HCT116 (cell line): ENCODE results near the gene WDR48. TPM values are rescaled to one million over a fixed set of nuclear protein-coding genes. Genes with fewer than 3 reads are reported as not detected.

Experiments
- ATAC-seq: fragments of 200-7000 bp; cut with Tn5 transposase; 2 replicates; pipeline ENCODE4 v1.9.1; 2020; ENCODE audit warnings: mild to moderate bottlenecking, moderate library complexity
- BruUV-seq: library from RNA; stranded (reverse); fragments of 400-500 nt; replicated peaks from 2 replicates; lab custom pipeline; 2021; lab: Mats Ljungman, UMichigan
- CTCF ChIA-PET: fragments of 300-600 bp; sonication (Branson Sonifier 250); formaldehyde crosslinking; loops from one replicate; lab custom pipeline; 2021; ENCODE audit warnings: antibody characterized with exemption; lab: Charles Lee
- POLR2A ChIA-PET: fragments of 300-600, 350-600 bp; sonication (Branson Sonifier 250); formaldehyde crosslinking; loops from one replicate; lab custom pipeline; 2021; ENCODE audit warnings: antibody characterized with exemption; lab: Charles Lee
- RAD21 ChIA-PET, 2 experiments: fragments of 300-600 bp; sonication (Branson Sonifier 250); formaldehyde crosslinking; loops; one replicate each; lab custom pipeline; 2023; ENCODE audit warnings: low total read pairs in 2 of 2; ENCODE audit not compliant: uncharacterized antibody in 2 of 2, unreplicated experiment in 2 of 2, low non-redundant PET in 1 of 2; lab: Charles Lee
- DNase-seq: peaks from one replicate; pipeline ENCODE4 v3.0.0-alpha.2; 2010; ENCODE audit warnings: low read depth, low spot score
- H2AFZ ChIP-seq: fragments of 200-600 bp; shearing (Covaris generic), sonication (generic); 2 replicates; pipeline ENCODE4 v1.6.1; 2017; ENCODE audit warnings: low read depth, mixed run types, mixed read lengths, antibody characterized with exemption, low read length; ENCODE audit not compliant: poor library complexity, severe bottlenecking
- H3K27ac ChIP-seq: 2 replicates; pipeline ENCODE4 v1.5.1; 2012; ENCODE audit warnings: low read depth, low read length
- H3K27me3 ChIP-seq: fragments of 200-600 bp; sonication (generic); 2 replicates; pipeline ENCODE4 v1.6.1; 2016; ENCODE audit warnings: mixed run types, low read length, mixed read lengths; ENCODE audit not compliant: insufficient read depth
- H3K36me3 ChIP-seq, 2 experiments: fragments of 200-500 bp in 1 of 2; fragments of 200-600 bp in 1 of 2; sonication (Bioruptor generic) in 1 of 2; sonication (generic) in 1 of 2; 2 replicates each; pipeline versions ENCODE4 v1.5.1 to v1.6.1; 2014 to 2016; ENCODE audit warnings: low read length in 2 of 2, inconsistent platforms in 1 of 2, mixed read lengths in 1 of 2, mixed run types in 1 of 2; ENCODE audit not compliant: insufficient read depth in 2 of 2, control insufficient read depth in 1 of 2
- H3K4me1 ChIP-seq, 2 experiments: fragments of 200-600 bp in 1 of 2; sonication (generic) in 1 of 2; 2 replicates each; pipeline versions ENCODE4 v1.5.1 to v1.6.1; 2012 to 2017; ENCODE audit warnings: low read length in 2 of 2, inconsistent platforms in 1 of 2, mild to moderate bottlenecking in 1 of 2, mixed read lengths in 1 of 2, mixed run types in 1 of 2, moderate library complexity in 1 of 2; ENCODE audit not compliant: insufficient read depth in 2 of 2, control insufficient read depth in 1 of 2
- H3K4me2 ChIP-seq: fragments of 200-600 bp; sonication (generic); 2 replicates; pipeline ENCODE4 v1.6.1; 2017; ENCODE audit warnings: mixed run types, low read length, mixed read lengths
- H3K4me3 ChIP-seq, 2 experiments: fragments of 200-600 bp in 1 of 2; sonication (generic) in 1 of 2; replicated peaks in 1 of 2; 2 replicates each; pipeline ENCODE4 v1.5.1; 2011 to 2016; ENCODE audit warnings: low read length in 2 of 2, control low read depth in 1 of 2, low read depth in 1 of 2, mild to moderate bottlenecking in 1 of 2, mixed read lengths in 1 of 2, mixed run types in 1 of 2
- H3K79me2 ChIP-seq: fragments of 200-600 bp; sonication (generic); 2 replicates; pipeline ENCODE4 v1.6.1; 2017; ENCODE audit warnings: mild to moderate bottlenecking, mixed run types, low read length, moderate library complexity, mixed read lengths; ENCODE audit not compliant: insufficient read depth
- H3K9ac ChIP-seq: fragments of 200-600 bp; sonication (generic); 2 replicates; pipeline ENCODE4 v1.6.1; 2016; ENCODE audit warnings: low read length, mixed read lengths
- H3K9me2 ChIP-seq: fragments of 200-600 bp; sonication (generic), shearing (Covaris generic); 2 replicates; pipeline ENCODE4 v1.6.1; 2017; ENCODE audit warnings: mixed run types, mild to moderate bottlenecking, moderate library complexity; ENCODE audit not compliant: insufficient read depth
- H3K9me3 ChIP-seq, 2 experiments: fragments of 200-500 bp in 1 of 2; fragments of 200-600 bp in 1 of 2; sonication (Bioruptor generic) in 1 of 2; sonication (generic) in 1 of 2; 2 replicates each; pipeline ENCODE4 v1.6.1; 2014 to 2017; ENCODE audit warnings: low read length in 2 of 2, mixed read lengths in 2 of 2, inconsistent platforms in 1 of 2, low read depth in 1 of 2, mild to moderate bottlenecking in 1 of 2, mixed run types in 1 of 2, moderate library complexity in 1 of 2; ENCODE audit not compliant: control insufficient read depth in 1 of 2, insufficient read depth in 1 of 2
- H4K20me1 ChIP-seq: fragments of 200-600 bp; sonication (generic), shearing (Covaris generic); 2 replicates; pipeline ENCODE4 v1.6.1; 2017; ENCODE audit warnings: mixed run types, mild to moderate bottlenecking, moderate library complexity; ENCODE audit not compliant: insufficient read depth
- CBX3 ChIP-seq: IDR thresholded peaks from 2 replicates; pipeline ENCODE4 v1.6.1; 2012; ENCODE audit warnings: low read depth
- EGR1 ChIP-seq: IDR thresholded peaks from 2 replicates; pipeline ENCODE4 v1.6.1; 2012; ENCODE audit warnings: low read depth
- FOSL1 ChIP-seq: IDR thresholded peaks from 2 replicates; pipeline ENCODE4 v1.6.1; 2012; ENCODE audit warnings: low read depth
- POLR2AphosphoS5 ChIP-seq: IDR thresholded peaks from 2 replicates; pipeline ENCODE4 v1.6.1; 2011; ENCODE audit warnings: mild to moderate bottlenecking, low read depth, low read length, moderate library complexity
- RAD21 ChIP-seq: IDR thresholded peaks from 2 replicates; pipeline ENCODE4 v1.6.1; 2012; ENCODE audit warnings: low read depth, mild to moderate bottlenecking
- SIN3A ChIP-seq: IDR thresholded peaks from 2 replicates; pipeline ENCODE4 v1.6.1; 2012; ENCODE audit warnings: low read depth
- SP1 ChIP-seq: IDR thresholded peaks from 2 replicates; pipeline ENCODE4 v1.6.1; 2012; ENCODE audit warnings: low read depth
- SRF ChIP-seq: IDR thresholded peaks from 2 replicates; pipeline ENCODE4 v1.6.1; 2012; ENCODE audit warnings: low read depth
- YY1 ChIP-seq: IDR thresholded peaks from 2 replicates; pipeline ENCODE4 v1.6.1; 2011; ENCODE audit warnings: low read length, low read depth, moderate library complexity, mild to moderate bottlenecking; ENCODE audit not compliant: insufficient replicate concordance; ENCODE audit errors: extremely low read depth
- ZBTB33 ChIP-seq: IDR thresholded peaks from 2 replicates; pipeline ENCODE4 v1.6.1; 2011; ENCODE audit warnings: mild to moderate bottlenecking, low read length, moderate library complexity; ENCODE audit not compliant: insufficient replicate concordance; ENCODE audit errors: extremely low read depth
- ZFX ChIP-seq: fragments of 450-650 bp; IDR thresholded peaks from 2 replicates; pipeline ENCODE4 v1.6.1; 2017
- ZNF274 ChIP-seq: fragments of 200-500 bp; sonication (Bioruptor generic); IDR thresholded peaks from 2 replicates; pipeline ENCODE4 v1.6.1; 2014; ENCODE audit warnings: mild to moderate bottlenecking, low read depth, low read length, inconsistent platforms
- intact Hi-C: fragments of 100-400 bp; cut with micrococcal nuclease; formaldehyde crosslinking; loops from 2 replicates; pipeline ENCODE4 v1.10.0; 2022
- total RNA-seq: library from RNA; stranded (reverse); gene quantifications from one replicate; pipeline ENCODE4 v1.2.1, GENCODE V29; 2021; ENCODE audit not compliant: unreplicated experiment
- TF ChIP-seq, protein P1 (sequence below): IDR thresholded peaks from 2 replicates; pipeline ENCODE4 v1.6.1; 2012

Gene WDR48
- total RNA-seq, 1 experiment from 2014 or later: 35.6 TPM

DNA sequence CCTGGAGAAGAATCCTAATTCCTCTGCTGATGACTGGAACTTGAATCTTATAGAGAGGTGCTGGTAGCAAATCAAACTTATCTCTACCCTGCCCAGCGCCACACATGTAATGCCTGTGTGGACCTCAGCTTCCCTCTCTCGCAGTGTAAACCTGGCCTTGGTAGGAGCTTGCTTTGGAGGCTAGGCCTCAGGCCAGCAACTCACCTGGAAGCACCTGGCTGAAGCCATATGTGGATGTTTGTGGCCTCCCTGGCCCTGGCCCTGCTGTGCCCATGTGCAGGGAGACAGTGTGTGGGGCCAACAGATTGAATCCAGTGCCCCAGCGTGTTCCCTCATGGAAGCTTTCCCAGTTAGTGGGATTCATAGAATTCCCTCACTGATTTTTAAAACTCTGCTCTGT lies 64.1 kb downstream of the WDR48 start:
- Histone ChIP-seq H3K27ac (no peak overlapping the region), H4K20me1 (no peaks in the 10 kb centered on the region), H3K36me3 (no peaks in the 10 kb centered on the region), H2AFZ (no peak overlapping the region), H3K4me3 (no peak overlapping the region), H3K9ac (no peak overlapping the region), H3K9me2 (no peaks in the 10 kb centered on the region), H3K79me2 (no peaks in the 10 kb centered on the region), H3K4me2 (no peak overlapping the region), H3K4me1 (no peaks in the 10 kb centered on the region), H3K9me3 (no peaks in the 10 kb centered on the region), H3K27me3 (no peaks in the 10 kb centered on the region)
- ATAC-seq (no peak), DNase-seq (no peak)
- CTCF ChIA-PET: interaction anchor here (0.8 to 1.1 kb wide), 3 partner anchors 10 to 176 kb away, joined by 3 to 4 read pairs (median 3); no protein-coding TSS in a partner anchor
- RAD21 ChIA-PET: no interaction called here
- no TSS peak for BruUV-seq
- intact Hi-C loops: no loop called here
- TF ChIP-seq EGR1: no peak
- no peak for TF ChIP-seq CBX3
- TF ChIP-seq ZBTB33: no peak
- TF ChIP-seq, protein P1, sequence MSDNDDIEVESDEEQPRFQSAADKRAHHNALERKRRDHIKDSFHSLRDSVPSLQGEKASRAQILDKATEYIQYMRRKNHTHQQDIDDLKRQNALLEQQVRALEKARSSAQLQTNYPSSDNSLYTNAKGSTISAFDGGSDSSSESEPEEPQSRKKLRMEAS: no peak
- TF ChIP-seq YY1: no peak
- no peak for TF ChIP-seq ZFX
- no peak for TF ChIP-seq FOSL1
- TF ChIP-seq SRF: no peak
- TF ChIP-seq SIN3A: no peak
- TF ChIP-seq SP1: no peak
- no peak for TF ChIP-seq ZNF274
- no peak for TF ChIP-seq RAD21
- no peak for TF ChIP-seq POLR2AphosphoS5
- POLR2A ChIA-PET: no interaction called here
